Peyer's patch (tissue), 4 donors: ENCODE measurements around the gene USO1. TPM values are rescaled to one million over a fixed set of nuclear protein-coding genes. Genes with fewer than 3 reads are reported as not detected.

Experiments used
- DNase-seq, 3 donors: peaks; one replicate each; pipeline ENCODE4 v3.0.0-alpha.2; 2017 to 2019
- H3K27ac ChIP-seq, 4 donors: fragments of 200-600 bp; sonication (generic); one replicate each; pipeline ENCODE4 v1.5.1; 2016 to 2019
- H3K27me3 ChIP-seq, 2 donors: fragments of 200-600 bp; sonication (generic); one replicate each; pipeline ENCODE4 v1.5.1; 2019
- H3K36me3 ChIP-seq, 3 donors: fragments of 200-600 bp; sonication (generic); one replicate each; pipeline ENCODE4 v1.5.1; 2016 to 2019
- H3K4me1 ChIP-seq, 4 donors: fragments of 200-600 bp; sonication (generic); one replicate each; pipeline ENCODE4 v1.5.1; 2016 to 2019
- H3K4me3 ChIP-seq, 4 donors: fragments of 200-600 bp; sonication (generic); 1 replicate in 3 of 4; 2 replicates in 1 of 4; pipeline ENCODE4 v1.5.1; 2016 to 2019; ENCODE audit warnings: mild to moderate bottlenecking in 1 of 4
- H3K9me3 ChIP-seq, 4 donors: fragments of 200-600 bp; sonication (generic); one replicate each; pipeline ENCODE4 v1.5.1; 2016 to 2019; ENCODE audit warnings: mild to moderate bottlenecking in 1 of 4
- CTCF ChIP-seq, 6 experiments: fragments of 450-650 bp in 4 of 6; fragments of 200-600 bp in 2 of 6; sonication (generic) in 1 of 6; IDR thresholded peaks; one replicate each; pipeline ENCODE4 v1.5.1; 2017 to 2019; ENCODE audit warnings: antibody characterized with exemption in 6 of 6, mild to moderate bottlenecking in 3 of 6, moderate library complexity in 1 of 6
- POLR2A ChIP-seq, 2 donors: fragments of 450-650 bp; IDR thresholded peaks; one replicate each; pipeline ENCODE4 v1.5.1; 2017; ENCODE audit warnings: antibody characterized with exemption in 2 of 2, mild to moderate bottlenecking in 2 of 2, moderate library complexity in 2 of 2
- total RNA-seq, 4 donors: library from RNA; depleted of rRNA; stranded (reverse); fragments of >200 nt; gene quantifications; one replicate each; pipeline ENCODE4 v1.1.0, GENCODE V29; 2016

USO1 gene
- total RNA-seq, 4 donors from 2014 or later, result 34.5 to 106 (median 48.2) TPM

- H3K36me3 ChIP-seq, result peaks cover 0 to 91% (median 0%) of the 10 kb centered on the region in 3 donors
- DNase-seq, result no peak
- no peaks in the 10 kb centered on the region for H3K27me3 ChIP-seq
- H3K27ac ChIP-seq, result no peak overlapping the region
- TF ChIP-seq CTCF (IDR thresholded peaks at IDR 0.05), result no peak
- no peaks in the 10 kb centered on the region for H3K4me1 ChIP-seq
- no peaks in the 10 kb centered on the region for H3K9me3 ChIP-seq
- no peak overlapping the region for H3K4me3 ChIP-seq
Measured at GRCh38 chr4:75779105-75779757, 54.9 kb downstream of the USO1 start.

GRCh38 chr4:75781305-75781704, 56.9 kb downstream of the USO1 start:
- Histone ChIP-seq H3K9me3 (no peaks in the 10 kb centered on the region), H3K4me1 (no peaks in the 10 kb centered on the region), H3K27ac (no peak overlapping the region), H3K4me3 (no peak overlapping the region), H3K36me3 (peaks cover 0 to 79% (median 0%) of the 10 kb centered on the region in 3 donors), H3K27me3 (no peaks in the 10 kb centered on the region)
- TF ChIP-seq CTCF (IDR thresholded peaks at IDR 0.05) (no peak), POLR2A (IDR thresholded peaks at IDR 0.05) (no peak)
- DNase-seq, result no peak

- no peak for DNase-seq
- TF ChIP-seq CTCF (IDR thresholded peaks at IDR 0.05) (no peak), POLR2A (IDR thresholded peaks at IDR 0.05) (no peak)
- no peaks in the 10 kb centered on the region for H3K9me3 ChIP-seq
- no peaks in the 10 kb centered on the region for H3K27me3 ChIP-seq
- H3K4me1 ChIP-seq, result no peaks in the 10 kb centered on the region
- no peak overlapping the region for H3K27ac ChIP-seq
- no peak overlapping the region for H3K4me3 ChIP-seq
- H3K36me3 ChIP-seq, result peaks cover 0 to 78% (median 0%) of the 10 kb centered on the region in 3 donors
Measured at GRCh38 chr4:75786526-75786925, 62.1 kb downstream of the USO1 start.

- TF ChIP-seq CTCF (IDR thresholded peaks at IDR 0.05) (no peak), POLR2A (IDR thresholded peaks at IDR 0.05) (no peak)
- no peak for DNase-seq
- H3K9me3 ChIP-seq, result no peaks in the 10 kb centered on the region
- no peak overlapping the region for H3K4me3 ChIP-seq
- H3K4me1 ChIP-seq, result no peaks in the 10 kb centered on the region
- H3K36me3 ChIP-seq, result peaks cover 0 to 75% (median 0%) of the 10 kb centered on the region in 3 donors
- H3K27ac ChIP-seq, result no peak overlapping the region
- H3K27me3 ChIP-seq, result no peaks in the 10 kb centered on the region
Measured at GRCh38 chr4:75786938-75787337, 62.6 kb downstream of the USO1 start.

- Histone ChIP-seq H3K4me1 (no peaks in the 10 kb centered on the region), H3K27me3 (no peaks in the 10 kb centered on the region), H3K9me3 (no peaks in the 10 kb centered on the region), H3K4me3 (no peak overlapping the region), H3K36me3 (peaks cover 0 to 67% (median 0%) of the 10 kb centered on the region in 3 donors), H3K27ac (no peak overlapping the region)
- DNase-seq, result no peak
- TF ChIP-seq POLR2A (IDR thresholded peaks at IDR 0.05) (no peak), CTCF (IDR thresholded peaks at IDR 0.05) (no peak)
Measured at GRCh38 chr4:75790024-75790423, 65.6 kb downstream of the USO1 start.
